HG03378 (cell line): ENCODE data around the gene KCNN4.
A peak's percentile ranks its signal among the peaks of the same experiment; 100 is the strongest.

Source experiments
- ATAC-seq: cut with Tn5 transposase; IDR thresholded peaks from one replicate; pipeline ENCODE4 v1.9.1; 2021; ENCODE audit warnings: mild to moderate bottlenecking, moderate library complexity; ENCODE audit not compliant: unreplicated experiment

Gene KCNN4

DNA sequence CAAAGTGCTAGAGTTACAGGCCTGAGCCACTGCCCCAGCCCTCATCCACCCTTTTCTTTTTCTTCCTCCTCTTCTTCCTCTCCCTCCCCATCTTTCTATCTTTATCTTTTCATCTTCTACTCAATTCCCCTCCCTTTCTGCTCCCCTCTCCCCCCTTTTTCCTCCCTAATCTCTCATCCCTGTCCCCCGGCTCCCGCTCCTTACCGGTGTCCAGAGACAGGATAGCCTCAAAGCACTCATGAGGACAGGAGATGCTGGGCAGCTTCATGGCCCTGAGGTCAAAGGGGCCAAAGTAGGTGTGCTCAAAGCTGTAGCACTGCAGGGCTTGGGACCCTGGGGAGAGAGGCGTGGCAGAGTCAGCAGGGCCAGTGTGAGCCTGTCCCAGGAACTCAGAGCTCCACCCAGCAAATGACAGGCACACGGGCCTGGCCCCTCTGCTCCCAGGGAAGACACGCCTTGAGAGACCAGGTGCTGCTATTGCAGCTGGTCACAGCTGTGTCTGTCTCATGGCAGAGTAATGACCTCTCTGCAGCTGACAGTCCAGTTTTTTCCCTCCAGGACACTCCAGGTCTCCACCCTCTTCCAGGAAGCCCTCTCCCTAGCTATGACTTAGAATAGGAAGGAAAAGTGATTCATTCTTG is 18.8 kb upstream of the KCNN4 start:
- no peak for ATAC-seq

DNA sequence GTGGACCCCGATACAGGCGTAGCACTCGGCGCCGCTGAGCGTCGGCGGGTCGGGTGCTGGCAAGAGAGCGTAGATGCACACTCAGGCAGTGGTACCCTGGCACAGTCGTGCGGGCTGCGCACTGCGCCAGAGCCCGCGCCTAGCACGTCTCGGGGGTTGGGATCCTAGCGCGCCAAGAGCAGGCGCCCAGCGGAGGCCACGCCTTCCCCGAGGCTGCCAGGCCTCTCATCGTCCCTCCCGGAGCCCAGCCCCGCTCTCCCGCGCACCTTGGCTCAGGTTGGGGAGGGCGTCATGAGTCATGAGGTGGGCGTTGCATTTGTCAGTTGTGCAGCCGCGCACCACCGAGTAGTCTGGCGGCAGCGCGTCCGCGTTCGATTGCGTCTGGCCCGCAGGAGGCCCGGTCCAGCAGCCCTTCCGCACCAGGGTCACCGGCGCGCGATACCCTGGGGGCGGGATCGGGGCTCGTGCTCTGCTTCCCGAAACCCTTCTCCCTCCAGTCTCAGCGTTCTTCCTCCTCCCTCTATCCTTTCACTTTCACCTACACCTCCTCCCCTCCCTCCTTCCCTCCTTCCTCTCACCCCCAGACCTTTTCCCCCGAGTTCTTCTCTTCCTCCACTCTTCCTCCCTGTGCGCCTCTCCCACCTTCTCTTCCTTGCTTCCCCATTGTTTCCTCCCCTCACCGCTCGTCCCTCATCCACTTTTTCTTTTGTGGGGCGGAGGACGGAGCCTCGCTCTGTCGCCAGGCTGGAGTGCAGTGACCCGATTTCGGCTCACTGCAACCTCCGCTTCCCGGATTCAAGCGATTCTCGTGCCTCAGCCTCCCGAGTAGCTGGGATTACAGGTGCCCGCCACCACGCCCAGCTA is 18.0 kb upstream of the KCNN4 start:
- no peak for ATAC-seq

DNA sequence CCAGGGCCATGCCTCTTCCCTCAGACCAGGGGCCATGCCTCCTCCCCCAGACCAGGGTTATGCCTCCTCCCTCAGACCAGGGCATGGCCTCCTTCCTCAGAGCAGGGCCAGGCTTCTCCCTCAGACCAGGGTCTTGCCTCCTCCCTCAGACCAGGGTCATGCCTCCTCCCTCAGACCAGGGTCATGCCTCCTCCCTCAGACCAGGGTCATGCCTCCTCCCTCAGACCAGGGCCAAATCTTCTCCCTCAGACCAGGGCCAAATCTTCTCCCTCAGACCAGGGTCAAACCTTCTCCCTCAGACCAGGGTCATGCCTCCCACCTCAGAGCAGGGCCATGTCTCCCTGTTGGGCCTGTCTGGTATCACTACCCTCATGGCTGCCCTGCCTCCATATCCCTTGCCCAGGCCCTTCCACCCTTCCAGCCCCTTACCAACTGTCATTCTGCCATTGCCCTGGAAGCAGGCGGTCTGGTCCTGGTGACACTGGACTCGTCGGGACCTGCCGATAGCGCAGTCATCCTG is 17.3 kb upstream of the KCNN4 start:
- no peak for ATAC-seq

DNA sequence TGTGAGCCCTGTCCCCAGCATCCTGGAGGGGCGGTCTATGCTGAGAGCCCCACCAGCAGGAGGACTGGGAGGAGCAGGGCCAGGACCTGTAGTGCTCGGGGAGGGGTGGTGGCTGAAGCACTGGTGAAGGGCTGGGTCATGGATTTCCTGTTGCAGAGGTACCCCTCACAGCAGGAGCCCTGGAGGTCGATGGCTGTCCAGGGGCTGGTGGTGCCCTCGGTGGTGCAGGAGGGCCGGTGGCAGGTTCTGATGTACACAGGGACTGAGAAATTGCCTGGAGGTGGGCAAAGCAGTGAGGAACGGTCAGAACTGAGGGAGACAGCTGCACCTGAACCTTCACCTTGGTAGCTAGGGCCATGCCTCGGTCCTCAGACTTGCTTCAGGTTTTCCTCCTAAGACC is 16.8 kb upstream of the KCNN4 start:
- no peak for ATAC-seq

DNA sequence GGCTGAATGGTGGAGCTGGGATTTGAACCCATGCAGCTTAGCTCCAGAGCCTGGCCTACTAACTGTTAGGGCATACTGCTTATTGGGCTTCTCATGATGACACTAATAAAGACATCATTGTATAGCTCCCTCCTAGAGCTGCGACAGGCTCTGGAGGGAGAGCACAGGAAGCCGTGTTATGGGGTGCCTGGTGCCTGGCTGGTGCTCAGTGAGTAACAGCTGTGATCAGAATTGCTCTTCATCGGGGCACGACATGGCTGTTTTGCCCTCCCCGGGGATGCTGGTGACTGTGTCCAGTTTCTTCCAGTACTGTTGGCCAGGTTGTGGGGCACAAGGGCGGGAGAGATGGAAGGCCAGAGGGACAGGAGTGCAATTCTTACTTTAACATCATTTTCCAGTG is 16.3 kb upstream of the KCNN4 start:
- ATAC-seq, result no peak

DNA sequence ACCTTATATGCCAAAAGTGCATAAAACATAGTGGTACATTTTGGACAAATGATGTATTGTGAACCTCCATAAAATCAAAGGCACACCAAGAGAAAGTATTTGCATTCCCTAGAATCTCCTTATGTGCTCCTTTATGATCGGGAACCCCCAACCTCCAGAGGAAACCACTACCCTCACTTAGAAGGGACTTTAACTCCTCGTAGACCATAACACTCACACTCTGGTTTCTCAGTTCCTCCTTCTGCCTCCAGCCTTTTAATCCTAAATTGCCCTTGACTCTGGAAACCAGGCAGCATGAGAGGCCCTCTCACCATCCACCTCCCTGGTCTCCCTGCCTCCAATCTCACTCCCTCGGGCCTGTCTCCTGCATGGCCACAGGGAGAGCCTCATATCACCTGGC is 9.8 kb upstream of the KCNN4 start:
- no peak for ATAC-seq

DNA sequence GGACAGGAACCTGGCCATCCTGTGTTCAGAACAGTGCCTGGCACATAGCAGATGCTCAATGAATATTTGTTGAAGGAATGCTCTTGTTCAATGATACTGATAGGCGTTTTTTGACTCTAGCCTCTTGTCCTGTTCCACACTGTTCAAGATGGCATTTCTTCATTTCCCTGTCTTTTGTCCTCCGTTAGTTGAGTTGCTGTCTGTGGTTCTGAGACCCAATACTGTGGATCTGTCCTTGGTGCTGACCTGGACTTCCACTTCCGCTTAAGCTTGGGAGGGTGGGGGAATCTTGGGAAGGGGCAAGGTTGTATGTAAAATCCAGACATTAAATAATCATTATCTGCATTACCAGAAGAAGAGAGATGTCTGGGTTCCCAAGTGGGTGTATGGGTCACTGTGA is 8.3 kb upstream of the KCNN4 start:
- no peak for ATAC-seq

DNA sequence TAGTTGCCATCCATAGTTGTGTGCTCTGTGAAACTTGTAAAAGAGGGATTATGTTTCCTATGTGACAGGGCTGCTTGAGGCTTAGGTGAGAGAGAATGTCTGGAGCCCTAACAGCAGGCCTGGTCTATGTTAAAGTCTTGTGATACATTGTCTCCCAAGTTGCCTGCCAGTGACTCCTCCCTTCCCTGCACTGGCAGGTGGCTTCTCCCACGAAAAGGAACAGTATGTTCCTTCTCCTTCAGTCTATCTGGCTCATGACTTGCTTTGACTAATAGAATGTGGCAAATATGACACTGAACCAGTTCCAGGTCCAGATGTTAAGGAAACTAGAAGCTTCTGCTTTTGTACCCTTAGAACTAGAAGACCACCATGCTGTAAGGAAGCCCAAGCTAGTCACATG is 5.9 kb upstream of the KCNN4 start:
- no peak for ATAC-seq

DNA sequence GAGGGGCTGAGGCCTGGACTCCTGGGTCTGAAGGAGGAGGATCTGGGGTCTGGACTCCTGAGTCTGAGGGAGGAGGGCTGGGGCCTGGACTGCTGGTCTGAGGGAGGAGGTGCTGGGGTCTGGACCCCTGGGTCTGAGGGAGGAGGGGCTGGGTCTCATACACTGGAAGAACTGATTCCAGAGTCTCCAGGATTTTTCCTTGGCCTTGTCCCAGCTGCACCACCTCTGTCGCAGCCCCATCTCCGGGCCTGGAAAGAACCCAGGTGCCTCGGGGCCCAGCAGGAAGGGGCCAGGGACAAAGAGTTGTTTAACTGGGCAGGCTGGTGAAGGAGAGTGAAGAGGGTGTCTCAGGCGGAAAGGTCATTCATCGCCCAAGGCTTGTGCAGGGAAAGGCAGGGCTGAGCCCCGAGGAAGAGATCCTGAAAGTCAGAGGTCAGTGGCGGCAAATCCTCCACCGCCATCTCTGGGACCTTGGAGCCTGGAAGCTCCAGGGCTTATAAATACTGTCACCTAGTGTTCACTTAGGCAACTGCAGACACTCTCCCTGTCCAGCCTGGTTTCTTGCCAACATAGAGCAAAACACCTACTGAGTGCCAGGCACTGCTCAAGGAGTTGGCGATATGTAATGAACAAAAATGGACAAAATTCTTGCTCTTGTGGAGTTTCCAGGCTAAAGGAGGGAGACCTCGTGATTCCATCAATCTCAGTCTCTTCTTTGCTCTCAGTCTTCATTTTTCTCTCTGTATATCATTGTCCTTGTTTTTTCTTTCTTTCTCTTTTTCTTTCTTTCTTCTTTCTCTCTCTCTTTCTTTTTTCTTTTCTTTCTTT is 4.4 kb upstream of the KCNN4 start:
- ATAC-seq, result peak; percentile 44

DNA sequence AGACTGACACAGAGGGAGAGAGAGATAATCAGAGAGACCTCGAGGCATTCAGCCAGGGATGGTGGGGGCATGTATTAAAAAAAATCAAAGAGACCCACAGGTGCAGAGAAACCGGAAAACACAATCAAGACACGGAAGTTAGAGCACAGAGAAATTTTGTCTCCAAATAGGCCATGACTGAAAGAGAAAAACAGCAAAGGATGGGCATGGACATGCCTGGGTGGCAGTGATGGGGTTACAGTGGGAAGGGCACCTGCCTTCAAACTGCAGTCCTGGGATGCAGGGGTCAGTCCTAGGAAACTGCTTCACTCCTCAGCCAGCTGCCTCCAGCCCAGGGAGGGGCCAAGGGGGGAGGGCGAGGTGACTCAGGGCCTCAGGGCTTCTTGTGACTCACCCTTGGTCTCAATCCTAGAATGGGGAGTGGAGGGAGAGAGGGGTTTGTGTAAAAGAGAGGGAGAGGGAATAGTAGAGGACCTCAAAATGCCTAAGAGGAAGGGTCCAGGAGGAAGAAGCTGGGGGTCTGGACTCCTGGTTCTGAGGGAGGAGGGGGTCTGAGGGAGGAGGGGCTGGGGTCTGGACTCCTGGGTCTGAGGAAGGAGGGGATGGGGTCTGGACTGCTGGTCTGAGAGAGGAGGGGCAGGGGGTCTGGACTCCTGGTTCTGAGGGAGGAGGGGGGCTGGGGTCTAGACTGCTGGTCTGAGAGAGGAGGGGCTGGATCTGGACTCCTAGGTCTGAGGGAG is 3.6 kb upstream of the KCNN4 start:
- ATAC-seq, result no peak

DNA sequence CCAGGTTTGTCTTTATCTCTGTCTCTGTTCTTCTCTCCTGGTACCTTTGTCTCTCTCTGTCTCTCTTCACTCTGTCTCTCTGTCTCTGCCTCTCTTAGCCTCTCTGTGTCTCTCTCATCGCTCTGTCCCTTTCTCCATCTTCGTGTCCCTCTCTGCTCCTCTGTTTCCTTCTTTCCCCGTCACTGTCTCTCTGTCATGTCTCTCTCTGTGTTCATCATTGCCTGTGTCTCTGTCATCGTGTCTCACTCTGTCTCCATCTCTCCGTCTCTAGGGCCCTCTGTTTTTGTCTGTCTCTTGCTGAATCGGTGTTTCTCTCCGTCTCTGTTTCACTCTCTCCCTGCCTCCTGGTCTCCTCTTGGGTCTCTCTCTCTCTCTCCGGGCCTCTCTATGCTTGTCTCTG is 2.9 kb upstream of the KCNN4 start:
- no peak for ATAC-seq

DNA sequence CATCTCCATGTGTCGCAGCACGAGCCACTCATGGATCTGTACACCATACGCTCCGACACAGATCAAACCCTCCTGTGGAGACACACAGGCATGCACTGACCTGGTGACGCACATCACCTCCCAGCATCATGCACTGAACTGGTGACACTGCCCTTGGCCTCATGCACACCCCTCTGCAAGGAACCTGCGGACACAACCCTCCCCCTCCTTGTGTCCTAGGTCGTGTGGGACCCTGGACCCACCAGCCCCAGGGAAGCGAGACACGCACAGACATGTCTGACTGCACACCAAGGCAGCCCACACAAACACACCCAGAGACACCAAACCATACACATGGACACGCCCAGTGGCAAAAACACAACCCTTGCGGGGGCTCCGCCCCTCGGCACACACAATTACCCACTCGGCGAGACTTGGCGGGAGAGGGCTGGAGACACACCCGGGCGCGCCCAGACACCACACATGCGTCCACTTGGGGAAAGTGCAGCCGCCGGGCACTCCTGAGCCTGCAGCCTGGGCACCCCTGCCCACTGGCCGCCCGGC is 2.0 kb upstream of the KCNN4 start:
- no peak for ATAC-seq

DNA sequence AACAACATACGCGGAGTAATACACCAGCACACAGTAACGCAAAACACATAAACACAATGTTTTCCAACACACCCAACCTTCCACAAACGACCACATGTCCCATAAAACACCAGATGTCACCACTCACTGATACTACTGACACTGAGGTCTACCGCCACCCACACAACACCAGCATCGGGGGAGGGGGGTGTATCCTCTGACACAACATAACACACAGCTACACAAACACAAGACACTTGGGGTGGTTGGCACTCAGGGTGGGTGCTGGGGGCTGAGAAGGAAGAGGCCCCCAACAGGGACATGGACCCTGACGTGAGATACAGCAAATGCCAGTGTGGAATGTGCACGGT is 1.5 kb upstream of the KCNN4 start:
- no peak for ATAC-seq

DNA sequence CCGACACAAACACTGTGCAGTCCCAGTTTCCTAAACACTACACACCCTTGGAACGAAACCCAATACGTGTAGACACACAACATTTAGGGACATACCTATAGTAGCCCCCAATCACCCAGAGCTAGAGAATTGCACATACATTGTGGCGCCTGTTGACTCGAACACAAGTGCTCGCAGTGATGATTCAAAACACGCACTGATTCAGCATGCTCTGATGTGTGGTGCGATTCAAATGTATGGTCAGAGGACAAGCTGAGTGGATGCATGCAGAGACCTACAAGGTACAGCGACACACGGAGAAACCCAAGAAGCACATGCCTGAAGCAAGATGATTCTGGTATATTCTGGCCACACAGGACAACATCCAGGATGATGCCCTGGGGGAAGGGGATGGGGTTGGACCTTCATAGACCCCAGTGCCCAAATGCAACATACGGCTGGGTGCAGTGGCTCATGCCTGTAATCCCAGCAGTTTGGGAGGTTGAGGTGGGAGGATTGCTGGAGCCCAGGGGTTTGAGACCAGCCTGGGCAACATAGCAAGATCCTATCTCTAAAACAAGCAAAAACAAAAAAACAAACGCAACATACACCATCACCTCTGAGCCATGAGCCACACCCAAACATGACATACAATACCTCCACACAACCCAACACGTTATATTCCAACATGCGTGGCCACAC is 997 bp upstream of the KCNN4 start:
- ATAC-seq, result no peak

DNA sequence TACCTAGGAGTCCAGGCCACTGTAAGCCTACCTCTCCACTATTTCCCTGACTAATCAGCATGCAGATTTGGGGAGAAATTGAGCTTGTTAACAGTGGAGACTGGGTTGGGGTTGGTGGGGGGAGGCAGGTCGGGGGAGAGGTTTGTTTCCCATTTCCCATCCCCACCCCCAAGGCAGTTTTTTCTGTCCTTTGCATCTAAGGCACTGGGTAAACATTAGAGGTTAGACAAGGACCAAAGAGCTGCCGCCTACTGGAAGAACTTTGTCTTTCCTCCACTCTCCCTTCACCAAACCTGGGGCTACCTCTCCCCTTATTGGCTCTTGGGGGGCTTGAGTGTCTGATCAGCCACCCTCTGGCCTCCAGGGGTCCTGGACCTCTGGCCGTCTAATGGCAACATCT is 953 bp downstream of the KCNN4 start:
- no peak for ATAC-seq

DNA sequence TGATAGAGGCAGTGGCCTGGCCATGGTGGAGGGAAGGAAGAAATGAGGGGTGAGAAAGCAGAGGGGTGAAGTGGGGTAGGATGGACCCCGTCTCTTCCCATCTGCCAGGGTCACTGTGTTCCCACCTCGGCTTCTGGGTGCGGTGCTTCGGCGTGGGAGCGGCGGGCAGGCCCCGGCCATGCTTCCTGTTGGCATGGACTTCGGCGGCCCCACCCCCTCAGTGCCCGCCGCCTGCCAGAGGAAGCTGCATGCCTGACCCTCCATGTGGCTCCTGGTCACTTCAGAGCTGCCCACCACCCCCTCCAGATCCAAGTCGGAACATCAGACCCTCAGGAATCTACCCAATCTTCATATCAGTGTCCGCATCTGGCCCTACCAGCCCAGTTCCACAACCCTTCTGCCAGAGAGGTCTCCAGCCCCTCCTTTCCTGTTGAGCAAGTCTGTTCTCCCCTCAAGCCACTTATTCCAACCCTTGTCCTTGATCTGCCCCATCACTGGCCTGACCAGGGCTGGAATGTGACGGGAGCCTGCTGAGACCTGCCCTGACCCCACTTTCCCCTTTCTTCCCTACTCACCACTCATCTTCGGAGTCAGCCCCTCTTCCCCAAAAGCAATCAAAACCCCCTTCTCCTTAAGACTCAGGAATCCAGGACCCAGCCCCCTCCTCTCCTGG is 1.5 kb downstream of the KCNN4 start:
- ATAC-seq, result no peak

DNA sequence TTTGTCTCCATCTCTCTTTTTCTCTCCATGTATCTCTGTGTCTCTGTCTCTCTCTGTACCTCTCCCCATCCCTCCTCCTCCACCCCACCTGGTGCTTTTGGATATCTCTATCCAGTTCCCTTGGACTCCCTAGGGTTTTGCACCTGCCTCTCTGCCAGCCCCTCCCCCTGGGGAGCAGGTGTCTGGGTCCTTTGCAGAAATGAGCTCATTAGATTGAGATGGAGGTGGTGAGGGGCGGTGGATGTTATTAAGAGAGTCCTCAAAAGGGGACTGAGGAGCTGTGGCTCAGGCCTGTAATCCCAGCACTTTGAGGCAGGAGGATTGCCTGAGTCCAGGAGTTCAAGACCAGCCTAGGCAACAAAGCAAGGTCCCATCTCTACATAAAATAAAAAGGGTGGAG is 2.1 kb downstream of the KCNN4 start:
- ATAC-seq, result no peak

DNA sequence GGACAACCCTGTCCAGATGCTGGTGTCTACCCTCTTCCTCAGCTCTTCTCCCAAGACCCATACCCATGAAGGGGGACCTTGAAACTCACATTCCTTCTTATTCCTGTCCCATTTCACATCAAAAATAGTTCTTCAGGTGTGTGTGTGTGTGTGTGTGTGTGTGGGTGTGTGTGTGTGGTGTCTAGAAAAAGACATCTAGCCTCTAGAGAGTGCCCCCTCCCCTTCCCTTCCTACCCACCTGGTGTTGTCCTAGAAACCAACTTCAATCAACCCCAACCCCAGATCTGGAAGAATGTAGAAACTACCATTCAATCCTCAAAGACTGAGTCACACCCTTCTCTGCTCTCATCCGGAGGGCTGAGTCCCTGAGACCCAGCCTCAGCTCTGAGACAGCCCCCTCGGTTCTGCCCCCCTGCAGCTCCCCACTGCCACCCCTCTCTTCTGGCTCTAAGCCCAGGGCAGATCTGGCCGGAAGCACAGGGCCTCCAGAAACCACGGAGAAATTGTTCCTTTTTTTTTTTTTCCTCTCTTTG is 3.5 kb downstream of the KCNN4 start:
- no peak for ATAC-seq

DNA sequence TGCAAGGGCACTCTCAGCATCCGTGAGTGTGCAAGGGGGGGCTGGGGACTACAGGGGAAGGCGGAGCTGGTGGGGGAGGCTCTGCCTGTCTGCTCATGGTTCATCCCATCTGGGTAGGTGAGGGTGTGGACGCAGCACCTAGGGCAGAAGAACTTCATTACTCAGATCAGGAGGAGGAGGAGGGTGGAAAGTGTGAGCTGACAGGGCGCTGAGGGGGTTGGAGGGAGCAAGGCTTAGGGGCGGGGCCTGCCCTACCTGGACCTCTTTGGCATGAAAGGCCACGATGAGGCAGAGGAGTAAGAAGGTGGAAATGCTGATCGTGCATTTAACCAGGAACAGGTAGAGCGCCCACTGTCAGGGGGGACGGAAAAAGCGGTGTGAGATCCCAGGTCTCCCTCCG is 4.5 kb downstream of the KCNN4 start:
- no peak for ATAC-seq
